22Rv1 (cell line): ENCODE measurements around the gene STXBP6.

ENCODE experiments used
- H3K27ac ChIP-seq: fragments of 450-650 bp; 2 replicates; pipeline ENCODE4 v1.5.1; 2017
- CTCF ChIP-seq: fragments of 450-650 bp; IDR thresholded peaks from 2 replicates; pipeline ENCODE4 v1.5.1; 2017; ENCODE audit warnings: mild to moderate bottlenecking
- ZFX ChIP-seq: fragments of 450-650 bp; IDR thresholded peaks from 2 replicates; pipeline ENCODE4 v1.6.1; 2017; ENCODE audit warnings: antibody characterized with exemption, borderline replicate concordance

STXBP6 gene

DNA sequence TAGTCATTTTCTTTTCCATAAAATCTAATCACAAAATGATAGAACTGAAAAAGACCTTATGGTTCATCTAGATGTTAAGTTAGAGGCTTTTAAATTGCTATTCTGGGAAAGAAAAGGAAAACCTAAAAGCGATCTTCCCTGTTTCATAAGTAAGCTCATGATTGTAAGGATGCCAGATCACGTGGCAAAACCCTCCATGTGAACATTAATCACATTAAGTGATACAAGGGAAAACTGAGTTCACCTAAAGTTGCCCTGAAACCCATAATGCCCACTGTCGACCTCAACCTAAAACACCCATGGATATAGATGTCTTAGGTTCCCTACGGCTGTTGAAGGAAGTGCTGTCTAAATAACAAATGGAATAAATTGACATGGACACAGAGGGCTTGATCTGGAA lies 3.0 kb upstream of the STXBP6 start:
- no peak overlapping the region for H3K27ac ChIP-seq
- TF ChIP-seq CTCF (no peak), ZFX (no peak)

GRCh38 chr14:25052385-25052784 lies 2.4 kb upstream of the STXBP6 start:
- TF ChIP-seq ZFX (no peak), CTCF (no peak)

DNA sequence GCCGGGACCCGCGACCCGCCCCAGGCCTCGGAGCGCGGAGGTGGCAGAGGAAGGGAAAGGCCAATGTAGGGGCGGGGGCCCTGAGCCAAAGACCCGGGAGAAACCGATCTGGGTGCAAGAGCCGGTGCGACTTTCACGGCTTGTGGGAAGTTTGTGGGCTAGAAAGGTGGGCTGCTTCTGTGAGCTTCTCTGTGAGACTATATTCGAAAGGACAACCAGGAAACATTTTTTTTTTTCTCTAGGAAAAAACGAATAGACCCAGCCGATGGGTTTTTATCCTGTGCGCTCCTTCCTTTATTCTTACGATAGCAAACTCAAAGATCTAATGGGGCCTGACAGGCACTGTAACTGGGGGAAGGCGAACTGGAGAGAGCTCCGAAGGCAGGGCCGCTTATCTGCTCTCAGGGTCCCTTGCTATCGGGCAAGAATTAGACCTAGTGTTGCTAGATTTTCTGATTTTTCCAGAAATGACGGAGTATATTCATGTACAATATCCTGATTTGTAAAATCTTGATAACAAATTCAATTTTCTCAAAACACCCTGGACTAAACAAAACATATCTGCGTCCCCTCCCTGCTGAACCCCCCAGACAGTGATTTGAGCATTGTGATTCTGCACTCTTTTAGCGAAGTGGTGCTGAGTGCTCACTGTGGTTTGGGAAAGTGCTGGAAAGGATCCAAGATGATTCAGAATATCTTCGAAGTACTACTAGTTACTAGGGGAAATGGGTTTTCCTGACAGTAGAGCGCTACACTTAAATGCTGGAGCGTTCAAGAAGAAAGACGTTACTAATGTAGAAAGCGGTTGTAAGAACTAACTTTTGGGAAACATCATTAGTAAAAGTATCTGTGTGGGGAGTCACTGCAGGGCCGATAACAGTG lies 563 bp upstream of the STXBP6 start:
- no peak for TF ChIP-seq ZFX
- TF ChIP-seq CTCF: no peak
- H3K27ac ChIP-seq: no peak overlapping the region

More at GRCh38 chr14:25052385-25052784, 2.4 kb upstream of the STXBP6 start:
- no peak overlapping the region for H3K27ac ChIP-seq

DNA sequence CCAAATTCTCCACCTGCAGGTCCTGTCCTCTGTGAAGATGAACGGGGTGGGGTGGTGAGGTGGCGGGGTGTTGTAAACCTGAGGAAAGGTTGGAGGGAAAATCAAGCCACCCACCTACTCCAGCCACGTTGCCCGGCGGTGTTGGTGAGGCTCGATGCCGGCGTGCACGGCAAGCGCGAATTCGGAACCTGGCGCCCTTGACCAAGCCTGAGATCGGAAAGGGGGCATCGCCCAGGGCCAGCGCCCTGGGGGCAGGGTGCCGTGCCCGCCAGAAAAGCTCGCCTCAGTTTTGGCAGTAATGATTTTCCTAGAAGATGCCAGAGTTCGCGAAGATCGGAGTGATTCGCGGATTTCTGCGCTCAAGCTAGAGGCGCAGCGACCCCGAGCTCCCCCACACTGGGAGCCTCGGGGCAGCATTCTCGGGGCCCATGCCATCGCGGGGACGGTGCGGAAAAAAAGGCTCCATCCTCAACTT lies 817 bp downstream of the STXBP6 start:
- no peak for TF ChIP-seq ZFX
- no peak for TF ChIP-seq CTCF

GRCh38 chr14:25048170-25049016 lies 1.6 kb downstream of the STXBP6 start:
- TF ChIP-seq CTCF: no peak
- no peak for TF ChIP-seq ZFX
- no peak overlapping the region for H3K27ac ChIP-seq

More for the DNA sequence above, 817 bp downstream of the STXBP6 start:
- no peak overlapping the region for H3K27ac ChIP-seq

DNA sequence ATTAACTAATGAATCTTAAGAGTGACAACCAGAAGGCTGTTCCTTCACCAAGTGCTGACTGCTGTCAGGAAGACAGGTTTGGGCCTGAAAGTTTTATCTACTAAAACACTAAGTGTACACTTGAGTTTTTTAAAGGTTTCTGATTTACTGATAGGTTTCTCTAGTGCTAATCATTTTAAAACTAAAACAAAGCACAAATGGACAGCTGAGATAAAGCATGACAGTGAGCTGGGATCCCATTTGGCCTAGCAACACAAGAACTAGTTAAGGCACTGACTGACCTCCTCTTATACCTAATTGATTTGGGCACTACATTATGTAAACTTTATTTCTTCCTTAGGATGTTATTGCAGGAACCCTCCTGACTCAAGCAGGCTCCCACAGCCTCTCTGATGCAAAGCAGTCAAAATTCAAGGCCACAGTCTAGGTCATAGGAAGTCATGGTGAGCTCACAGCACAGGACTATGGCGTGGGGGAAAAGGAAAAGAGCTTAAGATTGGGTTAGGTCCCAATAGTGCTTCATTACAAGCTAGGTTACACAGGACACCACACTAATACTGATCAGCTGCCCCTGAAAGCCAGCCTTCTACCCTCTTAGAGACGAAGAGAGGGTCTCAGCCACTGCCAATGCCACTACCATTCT lies 3.5 kb downstream of the STXBP6 start:
- TF ChIP-seq CTCF (no peak), ZFX (no peak)
- no peak overlapping the region for H3K27ac ChIP-seq
